ENCODE results near the gene AMOTL2.
A peak's percentile ranks its signal among the peaks of the same experiment; 100 is the strongest.

Gene AMOTL2

GRCh38 chr3:134374105-134374790 is at the start of gene AMOTL2:
TSS of gene AMOTL2 (minus strand) at chr3:134374447. CDS start at chr3:134371433, 3,014 bp downstream.
- DNase-seq, result peak in 1 of 2 donors; percentile 13

GRCh38 chr3:134423153-134423552 is 48.9 kb upstream of the AMOTL2 start:
- no peak for DNase-seq

GRCh38 chr3:134419960-134420321 is 45.7 kb upstream of the AMOTL2 start:
- DNase-seq, result no peak

GRCh38 chr3:134419214-134419959 is 45.1 kb upstream of the AMOTL2 start:
- DNase-seq, result no peak

GRCh38 chr3:134409041-134409440 is 34.8 kb upstream of the AMOTL2 start:
- DNase-seq, result no peak

- DNase-seq, result no peak
Measured at GRCh38 chr3:134407239-134407625, 33.0 kb upstream of the AMOTL2 start.

GRCh38 chr3:134406331-134407238 is 32.3 kb upstream of the AMOTL2 start:
- no peak for DNase-seq

GRCh38 chr3:134404366-134404885 is 30.2 kb upstream of the AMOTL2 start:
- DNase-seq, result no peak

GRCh38 chr3:134397755-134398154 is 23.5 kb upstream of the AMOTL2 start:
- DNase-seq, result no peak

- DNase-seq, result no peak
Measured at GRCh38 chr3:134395103-134395502, 20.9 kb upstream of the AMOTL2 start.

- no peak for DNase-seq
Measured at GRCh38 chr3:134394380-134394779, 20.1 kb upstream of the AMOTL2 start.

- DNase-seq, result no peak
Measured at GRCh38 chr3:134393074-134393473, 18.8 kb upstream of the AMOTL2 start.

GRCh38 chr3:134392336-134392983 is 18.2 kb upstream of the AMOTL2 start:
- DNase-seq, result no peak

- no peak for DNase-seq
Measured at GRCh38 chr3:134389865-134390264, 15.6 kb upstream of the AMOTL2 start.

- DNase-seq, result no peak
Measured at GRCh38 chr3:134388788-134389485, 14.7 kb upstream of the AMOTL2 start.

- DNase-seq, result no peak
Measured at GRCh38 chr3:134388292-134388691, 14.0 kb upstream of the AMOTL2 start.

- DNase-seq, result no peak
Measured at GRCh38 chr3:134387293-134387692, 13.0 kb upstream of the AMOTL2 start.

- no peak for DNase-seq
Measured at GRCh38 chr3:134384963-134385362, 10.7 kb upstream of the AMOTL2 start.

- DNase-seq, result no peak
Measured at GRCh38 chr3:134381831-134382442, 7.7 kb upstream of the AMOTL2 start.

GRCh38 chr3:134381076-134381475 is 6.8 kb upstream of the AMOTL2 start:
- no peak for DNase-seq

- no peak for DNase-seq
Measured at GRCh38 chr3:134380249-134380648, 6.0 kb upstream of the AMOTL2 start.

GRCh38 chr3:134378818-134379217 is 4.6 kb upstream of the AMOTL2 start:
- no peak for DNase-seq

Data from activated CD4-positive, alpha-beta T cell treated with anti-CD3 and anti-CD28 coated beads for 4 hours (primary cell).